ENCODE measurements around the gene NPTXR. TPM values are rescaled to one million over a fixed set of nuclear protein-coding genes. Genes with fewer than 3 reads are reported as not detected.

NPTXR gene
- total RNA-seq, 2 experiments from 2014 or later = 5.9 to 6.8 TPM

GRCh38 chr22:38872831-38873248, 29.0 kb upstream of the NPTXR start:
- DNase-seq (peak; percentile 55), ATAC-seq (ENCODE audit: low read depth) (no peak)
- Mint-ChIP-seq H3K4me3 (peak overlapping the region; percentile 90), H3K9me3 (no peaks in the 10 kb centered on the region), H3K27ac (peak overlapping the region; percentile 82), H3K4me1 (peaks cover 34% of the 10 kb centered on the region), H3K27me3 (peaks cover 20% of the 10 kb centered on the region), H3K36me3 (peaks cover 1% of the 10 kb centered on the region)
- POLR2A ChIA-PET = interaction anchor here (0.5 to 2.1 kb wide), 2 partner anchors 69 to 112 kb away, joined by 6 to 7 read pairs; no protein-coding TSS in a partner anchor

GRCh38 chr22:38872172-38872830, 28.5 kb upstream of the NPTXR start, which contains the start of gene CBX6:
Gene CBX6, minus strand, starts transcription at chr22:38872216. Its CDS starts 26 bp downstream, at chr22:38872190.
- peaks cover 1% of the 10 kb centered on the region for H3K36me3 Mint-ChIP-seq
- ATAC-seq (ENCODE audit: low read depth) (peak; percentile 76), DNase-seq (peak; percentile 99)
- H3K4me3 Mint-ChIP-seq = peak within 1 kb of the TSS; percentile 90
- POLR2A ChIA-PET = interaction anchor here (0.5 to 4.1 kb wide), 10 partner anchors 70 to 640 kb away, joined by 3 to 32 read pairs (median 5); partner anchors contain the start of gene RPL3
- peak within 1 kb of the TSS; percentile 88 for H3K27ac Mint-ChIP-seq
- peaks cover 34% of the 10 kb centered on the region for H3K4me1 Mint-ChIP-seq
- H3K9me3 Mint-ChIP-seq = no peaks in the 10 kb centered on the region
- peaks cover 20% of the 10 kb centered on the region for H3K27me3 Mint-ChIP-seq

DNA sequence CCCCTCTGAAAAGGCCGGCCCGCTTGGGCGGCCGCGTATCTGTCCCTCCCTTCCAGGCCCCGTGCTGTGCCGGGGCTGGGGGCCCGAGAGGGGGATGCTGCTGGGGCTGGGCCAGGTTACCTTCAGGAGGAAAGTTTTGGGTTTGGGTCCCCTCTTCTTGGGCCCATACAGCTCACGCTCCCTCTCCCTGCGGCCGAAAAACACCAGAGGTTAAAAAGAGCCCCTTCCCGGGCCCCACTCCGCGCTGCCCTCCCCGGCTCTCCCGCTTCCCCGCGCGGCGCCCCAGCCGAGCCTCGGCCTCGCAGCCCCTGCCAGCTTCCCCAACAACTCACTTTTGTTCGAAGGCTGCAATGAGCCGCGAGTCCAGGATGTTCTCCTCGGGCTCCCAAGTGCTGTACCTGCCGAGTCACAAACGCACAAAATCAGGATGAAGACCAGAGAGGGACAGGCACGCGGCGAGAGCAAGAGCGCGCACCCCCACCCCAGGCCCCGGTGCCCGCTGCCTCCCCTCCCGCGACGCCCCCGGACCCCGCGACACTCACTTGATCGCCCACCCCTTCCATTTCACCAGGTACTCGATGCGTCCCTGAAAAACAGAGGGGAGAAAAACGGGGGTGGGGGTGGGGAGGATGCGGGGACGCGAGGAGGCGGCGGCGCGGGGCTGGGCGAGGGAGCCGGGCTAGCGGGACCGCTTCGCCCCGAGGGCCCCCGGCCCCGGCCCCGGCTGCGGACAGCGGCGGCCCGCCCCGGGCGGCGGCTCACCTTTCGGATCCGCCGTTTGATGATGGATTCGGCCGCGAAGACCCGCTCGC, 27.7 kb upstream of the NPTXR start:
- Mint-ChIP-seq H3K27ac (peak overlapping the region; percentile 88), H3K36me3 (peaks cover 1% of the 10 kb centered on the region), H3K4me3 (peak overlapping the region; percentile 90), H3K27me3 (peaks cover 17% of the 10 kb centered on the region), H3K9me3 (no peaks in the 10 kb centered on the region), H3K4me1 (peaks cover 34% of the 10 kb centered on the region)
- peak; percentile 70 for DNase-seq
- ATAC-seq (ENCODE audit: low read depth) = peak; percentile 11
- POLR2A ChIA-PET = interaction anchor here (0.5 to 4.1 kb wide), 11 partner anchors 10 to 641 kb away, joined by 3 to 32 read pairs (median 4); partner anchors contain the start of genes APOBEC3B and RPL3

DNA sequence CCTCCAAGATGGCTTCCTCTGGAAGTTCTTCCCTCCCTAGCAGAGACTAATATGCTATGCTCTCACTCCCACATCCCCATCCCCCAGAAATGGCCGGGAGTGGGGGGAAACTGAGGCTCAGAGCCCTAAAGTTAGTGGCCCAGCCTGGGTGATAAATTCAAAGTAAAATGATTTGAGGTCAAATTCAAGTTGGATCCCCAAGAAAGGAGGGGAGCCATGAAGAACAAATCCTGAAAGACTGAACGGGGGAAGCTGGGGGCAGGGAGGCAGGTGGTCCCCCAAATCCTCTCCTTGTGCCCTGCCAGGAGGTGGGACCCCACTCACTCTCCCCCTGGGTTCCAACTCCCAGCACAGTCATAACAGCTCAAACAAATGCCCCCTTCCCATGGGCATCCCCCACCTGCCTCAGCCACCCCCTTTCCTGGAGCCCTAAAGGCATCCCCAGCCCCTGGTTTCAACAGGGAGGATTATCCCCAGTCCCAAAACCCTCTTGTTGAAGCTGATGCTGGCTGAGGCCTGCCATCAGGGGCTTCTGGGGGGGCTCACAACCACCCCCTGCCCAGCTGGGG, 27.0 kb upstream of the NPTXR start:
- Mint-ChIP-seq H3K27ac (peak overlapping the region; percentile 88), H3K36me3 (peaks cover 1% of the 10 kb centered on the region), H3K4me1 (peaks cover 34% of the 10 kb centered on the region), H3K9me3 (no peaks in the 10 kb centered on the region), H3K4me3 (peak overlapping the region; percentile 90), H3K27me3 (peaks cover 14% of the 10 kb centered on the region)
- DNase-seq = no peak
- POLR2A ChIA-PET = interaction anchor here (0.7 to 4.1 kb wide), 11 partner anchors 9 to 448 kb away, joined by 3 to 32 read pairs (median 4); partner anchors contain the start of genes APOBEC3B, CBX7 and RPL3
- ATAC-seq (ENCODE audit: low read depth) = no peak

GRCh38 chr22:38870312-38870741, 26.5 kb upstream of the NPTXR start:
- Mint-ChIP-seq H3K4me3 (peak overlapping the region; percentile 90), H3K27ac (peak overlapping the region; percentile 88), H3K36me3 (peaks cover 1% of the 10 kb centered on the region), H3K27me3 (peaks cover 14% of the 10 kb centered on the region), H3K9me3 (no peaks in the 10 kb centered on the region), H3K4me1 (peaks cover 34% of the 10 kb centered on the region)
- ATAC-seq (ENCODE audit: low read depth) (peak; percentile 49), DNase-seq (peak; percentile 89)
- POLR2A ChIA-PET = interaction anchor here (0.7 to 4.1 kb wide), 8 partner anchors 9 to 449 kb away, joined by 3 to 32 read pairs (median 5); partner anchors contain the start of genes CBX7 and RPL3

GRCh38 chr22:38869663-38870062, 25.8 kb upstream of the NPTXR start:
- H3K9me3 Mint-ChIP-seq = no peaks in the 10 kb centered on the region
- no peak for DNase-seq
- peaks cover 1% of the 10 kb centered on the region for H3K36me3 Mint-ChIP-seq
- H3K4me1 Mint-ChIP-seq = peaks cover 32% of the 10 kb centered on the region
- POLR2A ChIA-PET = interaction anchor here (1.0 to 4.1 kb wide), 4 partner anchors 115 to 283 kb away, joined by 4 to 32 read pairs (median 5); partner anchors contain the start of gene CBX7
- H3K4me3 Mint-ChIP-seq = no peak overlapping the region
- no peak for ATAC-seq (ENCODE audit: low read depth)
- peak overlapping the region; percentile 88 for H3K27ac Mint-ChIP-seq
- H3K27me3 Mint-ChIP-seq = peaks cover 9% of the 10 kb centered on the region

- ATAC-seq (ENCODE audit: low read depth) (peak; percentile 42), DNase-seq (peak; percentile 84)
- Mint-ChIP-seq H3K36me3 (peaks cover 1% of the 10 kb centered on the region), H3K27me3 (peaks cover 7% of the 10 kb centered on the region), H3K27ac (no peak overlapping the region), H3K4me3 (no peak overlapping the region), H3K4me1 (peaks cover 30% of the 10 kb centered on the region), H3K9me3 (no peaks in the 10 kb centered on the region)
- POLR2A ChIA-PET = interaction anchor here (4.1 kb wide), 1 partner anchor 135 kb away, joined by 32 read pairs; no protein-coding TSS in a partner anchor
Observed at GRCh38 chr22:38868886-38869381, 25.1 kb upstream of the NPTXR start.

DNA sequence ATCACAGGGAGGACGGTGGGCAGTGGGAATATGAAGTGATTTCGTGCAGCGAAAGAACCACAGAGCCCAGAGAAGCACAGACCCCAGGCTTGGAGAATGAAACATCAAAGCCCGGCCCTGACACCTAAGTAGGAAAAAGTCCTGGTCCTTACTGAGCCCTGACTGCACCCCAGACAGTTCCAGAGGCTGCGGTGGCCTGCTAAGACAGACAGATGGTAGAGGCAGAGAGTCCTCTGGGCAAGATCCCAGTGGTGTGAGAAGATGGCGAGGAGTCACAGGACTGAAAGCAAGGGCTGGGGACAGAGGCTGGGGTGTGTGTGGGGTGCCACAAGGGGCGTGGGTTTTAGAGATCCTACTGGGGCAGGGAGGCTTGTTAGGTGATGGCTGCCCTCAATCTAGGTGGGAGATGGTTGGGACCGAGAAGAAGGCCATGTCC, 24.5 kb upstream of the NPTXR start:
- no peak for DNase-seq
- no peak for ATAC-seq (ENCODE audit: low read depth)
- Mint-ChIP-seq H3K27me3 (peaks cover 2% of the 10 kb centered on the region), H3K4me3 (no peak overlapping the region), H3K36me3 (peaks cover 1% of the 10 kb centered on the region), H3K9me3 (no peaks in the 10 kb centered on the region), H3K4me1 (peaks cover 23% of the 10 kb centered on the region), H3K27ac (no peak overlapping the region)
- POLR2A ChIA-PET = interaction anchor here (4.1 kb wide), 1 partner anchor 135 kb away, joined by 32 read pairs; no protein-coding TSS in a partner anchor

- H3K9me3 Mint-ChIP-seq = no peaks in the 10 kb centered on the region
- ATAC-seq (ENCODE audit: low read depth) = no peak
- H3K4me1 Mint-ChIP-seq = peaks cover 21% of the 10 kb centered on the region
- no peak overlapping the region for H3K4me3 Mint-ChIP-seq
- POLR2A ChIA-PET = no interaction called here
- no peaks in the 10 kb centered on the region for H3K27me3 Mint-ChIP-seq
- no peak overlapping the region for H3K27ac Mint-ChIP-seq
- H3K36me3 Mint-ChIP-seq = peaks cover 1% of the 10 kb centered on the region
- DNase-seq = no peak
Observed at GRCh38 chr22:38867471-38868285, 23.9 kb upstream of the NPTXR start.

GRCh38 chr22:38867124-38867455, 23.3 kb upstream of the NPTXR start:
- Mint-ChIP-seq H3K9me3 (no peaks in the 10 kb centered on the region), H3K4me1 (peaks cover 21% of the 10 kb centered on the region), H3K36me3 (peaks cover 1% of the 10 kb centered on the region), H3K27me3 (no peaks in the 10 kb centered on the region), H3K4me3 (no peak overlapping the region), H3K27ac (no peak overlapping the region)
- ATAC-seq (ENCODE audit: low read depth) (no peak), DNase-seq (no peak)
- POLR2A ChIA-PET = no interaction called here

DNA sequence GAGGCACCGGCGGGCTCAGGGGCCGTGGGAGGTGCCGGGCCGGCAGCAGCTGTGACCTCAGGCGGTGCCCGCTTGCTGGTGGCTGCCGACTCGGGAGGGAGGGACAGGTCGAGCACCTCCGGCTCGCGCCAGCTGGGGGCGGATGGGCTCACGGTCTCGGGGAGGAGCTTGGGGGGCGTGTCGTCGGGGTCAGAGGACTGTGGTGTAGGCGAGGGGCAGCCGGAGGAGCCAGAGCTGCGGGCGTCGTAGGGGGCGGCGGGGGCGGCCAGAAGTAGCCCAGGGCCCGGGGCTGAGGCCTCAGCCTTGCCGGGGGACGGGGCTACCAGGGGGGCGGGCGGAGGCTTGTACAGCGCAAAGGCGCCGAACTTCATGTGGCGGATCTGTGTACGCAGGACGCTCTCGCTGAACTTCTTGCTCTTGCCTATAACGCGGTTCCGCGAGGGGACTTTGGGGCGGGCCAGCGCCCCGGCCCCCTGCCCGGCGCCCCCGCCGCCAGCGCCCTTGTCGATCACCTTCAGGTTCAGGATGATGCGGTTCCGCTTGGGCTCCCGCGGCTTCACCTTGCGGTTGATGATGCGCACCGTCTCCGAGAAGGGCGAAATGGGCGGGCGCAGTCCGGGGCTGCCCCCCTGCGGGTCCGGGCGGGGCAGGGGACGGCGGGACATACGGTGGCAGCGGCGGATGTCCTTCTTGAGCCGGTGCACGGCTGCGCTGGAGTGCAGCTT, 22.7 kb upstream of the NPTXR start:
- no peak overlapping the region for H3K4me3 Mint-ChIP-seq
- H3K36me3 Mint-ChIP-seq = peaks cover 1% of the 10 kb centered on the region
- H3K27me3 Mint-ChIP-seq = no peaks in the 10 kb centered on the region
- ATAC-seq (ENCODE audit: low read depth) = no peak
- POLR2A ChIA-PET = no interaction called here
- H3K4me1 Mint-ChIP-seq = peaks cover 21% of the 10 kb centered on the region
- no peaks in the 10 kb centered on the region for H3K9me3 Mint-ChIP-seq
- H3K27ac Mint-ChIP-seq = no peak overlapping the region
- DNase-seq = no peak

DNA sequence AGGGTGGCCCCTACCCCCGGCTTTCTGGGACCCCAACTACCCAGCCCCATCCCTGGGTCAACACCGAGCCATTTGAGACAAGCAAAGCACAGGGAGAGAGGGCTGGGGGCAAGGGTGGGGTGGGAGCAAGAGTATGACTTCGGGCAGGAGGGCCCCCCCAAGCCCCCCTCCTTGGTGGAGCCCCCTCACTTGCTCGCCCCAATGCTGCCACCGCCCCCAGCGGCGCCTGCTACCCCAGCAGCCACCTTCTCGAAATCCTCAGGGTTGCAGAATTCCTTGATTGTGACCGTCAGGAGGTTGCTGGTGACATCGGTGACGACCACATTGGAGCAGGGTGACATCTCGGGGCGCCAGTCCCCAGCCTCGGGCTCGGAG, 22.2 kb upstream of the NPTXR start:
- Mint-ChIP-seq H3K9me3 (no peaks in the 10 kb centered on the region), H3K27ac (no peak overlapping the region), H3K4me3 (no peak overlapping the region), H3K27me3 (no peaks in the 10 kb centered on the region), H3K36me3 (peaks cover 1% of the 10 kb centered on the region), H3K4me1 (peaks cover 20% of the 10 kb centered on the region)
- no peak for DNase-seq
- no peak for ATAC-seq (ENCODE audit: low read depth)
- POLR2A ChIA-PET = no interaction called here

Data from activated naive CD8-positive, alpha-beta T cell treated with anti-CD3 and anti-CD28 coated beads, Interleukin-2, amount 10 ng/mL, durations not matched to agents 7 days and 5 days (primary cell).